ENCODE data around the gene NRXN3. TPM values are rescaled to one million over a fixed set of nuclear protein-coding genes. Genes with fewer than 3 reads are reported as not detected.
A peak's percentile ranks its signal among the peaks of the same experiment; 100 is the strongest.

The NRXN3 gene
- total and polyA plus RNA-seq, 4 donors = 1.4 to 8.3 (median 4.4) TPM

- Histone ChIP-seq H3K4me1 (ENCODE audit: control insufficient read depth in 5 of 5, insufficient read depth in 5 of 5, low read length in 5 of 5) (no peaks in the 10 kb centered on the region), H3K9me3 (ENCODE audit: control insufficient read depth in 4 of 4, insufficient read depth in 3 of 4, low read length in 3 of 4) (no peaks in the 10 kb centered on the region), H3K27ac (ENCODE audit: low read depth in 1 of 2, low read length in 1 of 2) (no peak overlapping the region), H3K27me3 (ENCODE audit: control insufficient read depth in 3 of 3, insufficient read depth in 3 of 3, low read length in 2 of 3) (no peaks in the 10 kb centered on the region), H3K36me3 (ENCODE audit: control insufficient read depth in 4 of 4, insufficient read depth in 4 of 4, low read length in 4 of 4) (no peaks in the 10 kb centered on the region), H3K9ac (ENCODE audit: insufficient read depth in 1 of 2, low read length in 2 of 2) (no peak overlapping the region), H3K4me3 (no peak overlapping the region)
- ATAC-seq (ENCODE audit: insufficient read depth, low FRiP score) (no peak), DNase-seq (no peak)
- 70 to 80% methylated on average over 3 of the region's 3 CpGs for WGBS, 2 donors
- TF ChIP-seq, protein P1, sequence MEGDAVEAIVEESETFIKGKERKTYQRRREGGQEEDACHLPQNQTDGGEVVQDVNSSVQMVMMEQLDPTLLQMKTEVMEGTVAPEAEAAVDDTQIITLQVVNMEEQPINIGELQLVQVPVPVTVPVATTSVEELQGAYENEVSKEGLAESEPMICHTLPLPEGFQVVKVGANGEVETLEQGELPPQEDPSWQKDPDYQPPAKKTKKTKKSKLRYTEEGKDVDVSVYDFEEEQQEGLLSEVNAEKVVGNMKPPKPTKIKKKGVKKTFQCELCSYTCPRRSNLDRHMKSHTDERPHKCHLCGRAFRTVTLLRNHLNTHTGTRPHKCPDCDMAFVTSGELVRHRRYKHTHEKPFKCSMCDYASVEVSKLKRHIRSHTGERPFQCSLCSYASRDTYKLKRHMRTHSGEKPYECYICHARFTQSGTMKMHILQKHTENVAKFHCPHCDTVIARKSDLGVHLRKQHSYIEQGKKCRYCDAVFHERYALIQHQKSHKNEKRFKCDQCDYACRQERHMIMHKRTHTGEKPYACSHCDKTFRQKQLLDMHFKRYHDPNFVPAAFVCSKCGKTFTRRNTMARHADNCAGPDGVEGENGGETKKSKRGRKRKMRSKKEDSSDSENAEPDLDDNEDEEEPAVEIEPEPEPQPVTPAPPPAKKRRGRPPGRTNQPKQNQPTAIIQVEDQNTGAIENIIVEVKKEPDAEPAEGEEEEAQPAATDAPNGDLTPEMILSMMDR (IDR thresholded peaks at IDR 0.05; ENCODE audit: control extremely low read depth, extremely low read depth) = no peak
Measured at GRCh38 chr14:78847801-78848200, 677.6 kb downstream of the NRXN3 start.

DNA sequence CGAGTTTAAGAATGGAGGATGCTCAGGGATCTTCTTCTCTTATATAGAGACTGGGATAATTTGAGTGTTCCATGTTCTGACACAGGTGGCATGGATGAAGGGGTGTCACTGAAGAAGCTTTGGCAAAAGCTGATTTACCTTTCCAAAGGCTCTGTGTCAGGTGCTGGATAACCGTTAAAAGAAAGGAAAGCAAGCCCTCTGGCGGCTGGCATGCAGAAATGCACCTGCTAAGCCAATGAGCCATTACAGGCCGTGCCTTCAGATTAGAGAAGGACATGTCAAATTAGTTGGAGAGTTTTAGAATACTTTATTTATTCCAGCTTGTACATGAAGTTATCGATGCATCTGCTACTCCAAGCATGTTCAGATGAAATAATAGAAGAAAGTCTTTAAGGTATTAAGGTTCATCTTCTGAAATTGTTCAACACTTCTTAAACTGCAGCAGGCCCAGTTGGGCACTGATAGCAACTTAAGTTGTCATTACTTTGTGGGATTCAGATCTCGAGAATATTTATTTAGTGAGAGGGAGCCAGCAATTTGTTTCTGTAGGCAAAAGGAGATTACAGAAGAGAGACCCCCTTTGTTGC, 678.2 kb downstream of the NRXN3 start:
- Histone ChIP-seq H3K36me3 (ENCODE audit: control insufficient read depth in 4 of 4, insufficient read depth in 4 of 4, low read length in 4 of 4) (no peaks in the 10 kb centered on the region), H3K4me3 (no peak overlapping the region), H3K4me1 (ENCODE audit: control insufficient read depth in 5 of 5, insufficient read depth in 5 of 5, low read length in 5 of 5) (no peaks in the 10 kb centered on the region), H3K9me3 (ENCODE audit: control insufficient read depth in 4 of 4, insufficient read depth in 3 of 4, low read length in 3 of 4) (no peaks in the 10 kb centered on the region), H3K9ac (ENCODE audit: insufficient read depth in 1 of 2, low read length in 2 of 2) (no peak overlapping the region), H3K27me3 (ENCODE audit: control insufficient read depth in 3 of 3, insufficient read depth in 3 of 3, low read length in 2 of 3) (no peaks in the 10 kb centered on the region), H3K27ac (ENCODE audit: low read depth in 1 of 2, low read length in 1 of 2) (no peak overlapping the region)
- 27 to 30% methylated on average over 6 of the region's 6 CpGs for WGBS, 2 donors
- ATAC-seq (ENCODE audit: insufficient read depth, low FRiP score) (peak; percentile 71), DNase-seq (peak; percentile 31 to 46 (median 34))
- TF ChIP-seq, protein P1 (IDR thresholded peaks at IDR 0.05; ENCODE audit: control extremely low read depth, extremely low read depth) = peak; percentile 50

DNA sequence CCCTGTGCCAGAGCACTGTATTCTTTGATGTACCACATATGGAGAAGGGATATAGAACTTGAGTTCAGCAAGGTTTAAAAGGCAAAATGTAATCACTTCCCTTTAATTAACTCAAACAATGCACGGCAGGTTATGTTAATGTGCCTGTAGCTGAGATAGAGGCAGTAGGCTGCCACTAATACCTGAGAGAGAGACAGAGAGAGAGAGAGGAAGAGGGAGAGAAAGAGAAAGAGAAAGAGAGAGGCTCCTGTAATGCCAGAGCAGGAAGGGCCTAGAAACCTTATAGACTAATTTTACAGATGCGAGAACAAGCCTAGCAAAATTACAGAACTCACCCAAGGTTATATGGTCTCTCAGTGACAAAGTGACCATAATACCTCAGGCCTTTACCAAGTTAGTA, 679.8 kb downstream of the NRXN3 start:
- Histone ChIP-seq H3K9ac (ENCODE audit: insufficient read depth in 1 of 2, low read length in 2 of 2) (no peak overlapping the region), H3K4me3 (no peak overlapping the region), H3K27me3 (ENCODE audit: control insufficient read depth in 3 of 3, insufficient read depth in 3 of 3, low read length in 2 of 3) (no peaks in the 10 kb centered on the region), H3K27ac (ENCODE audit: low read depth in 1 of 2, low read length in 1 of 2) (no peak overlapping the region), H3K4me1 (ENCODE audit: control insufficient read depth in 5 of 5, insufficient read depth in 5 of 5, low read length in 5 of 5) (no peaks in the 10 kb centered on the region), H3K36me3 (ENCODE audit: control insufficient read depth in 4 of 4, insufficient read depth in 4 of 4, low read length in 4 of 4) (no peaks in the 10 kb centered on the region), H3K9me3 (ENCODE audit: control insufficient read depth in 4 of 4, insufficient read depth in 3 of 4, low read length in 3 of 4) (no peaks in the 10 kb centered on the region)
- no peak for DNase-seq
- WGBS, 2 donors = 79 to 82% methylated on average over 2 of the region's 2 CpGs
- no peak for ATAC-seq (ENCODE audit: insufficient read depth, low FRiP score)
- TF ChIP-seq, protein P1 (IDR thresholded peaks at IDR 0.05; ENCODE audit: control extremely low read depth, extremely low read depth) = no peak

DNA sequence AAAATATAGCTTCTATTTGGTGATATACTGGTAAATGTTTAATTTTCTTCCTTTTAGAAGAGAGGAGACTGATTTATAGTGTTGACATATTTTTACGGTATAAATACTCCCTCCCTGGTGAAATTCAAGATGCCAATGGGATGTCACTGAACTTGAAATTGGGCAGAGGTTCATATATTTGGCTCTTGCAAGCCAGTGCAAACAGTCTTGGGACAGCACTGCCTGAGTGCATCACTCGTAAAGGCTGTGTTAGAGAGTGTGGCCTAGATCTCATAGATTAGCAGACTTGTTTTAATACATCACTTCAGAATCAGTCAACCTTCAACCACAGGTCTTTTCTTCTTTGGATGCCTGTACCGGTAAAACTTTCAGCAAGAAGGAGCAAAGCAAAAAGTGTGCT, 681.0 kb downstream of the NRXN3 start:
- H3K9me3 ChIP-seq (ENCODE audit: control insufficient read depth in 4 of 4, insufficient read depth in 3 of 4, low read length in 3 of 4) = no peaks in the 10 kb centered on the region
- no peaks in the 10 kb centered on the region for H3K4me1 ChIP-seq (ENCODE audit: control insufficient read depth in 5 of 5, insufficient read depth in 5 of 5, low read length in 5 of 5)
- no peak overlapping the region for H3K4me3 ChIP-seq
- H3K9ac ChIP-seq (ENCODE audit: insufficient read depth in 1 of 2, low read length in 2 of 2) = no peak overlapping the region
- no peak for DNase-seq
- H3K27ac ChIP-seq (ENCODE audit: low read depth in 1 of 2, low read length in 1 of 2) = no peak overlapping the region
- TF ChIP-seq, protein P1 (IDR thresholded peaks at IDR 0.05; ENCODE audit: control extremely low read depth, extremely low read depth) = no peak
- no peaks in the 10 kb centered on the region for H3K36me3 ChIP-seq (ENCODE audit: control insufficient read depth in 4 of 4, insufficient read depth in 4 of 4, low read length in 4 of 4)
- 68 to 82% methylated on average over 3 of the region's 3 CpGs for WGBS, 2 donors
- no peaks in the 10 kb centered on the region for H3K27me3 ChIP-seq (ENCODE audit: control insufficient read depth in 3 of 3, insufficient read depth in 3 of 3, low read length in 2 of 3)
- no peak for ATAC-seq (ENCODE audit: insufficient read depth, low FRiP score)

All from lung (tissue), 12 donors.